K562 (cell line): ENCODE results near the gene TMED8. TPM values are rescaled to one million over a fixed set of nuclear protein-coding genes. Genes with fewer than 3 reads are reported as not detected.

ENCODE experiments used
- ATAC-seq: fragments of 200-7000 bp; cut with Tn5 transposase; 3 replicates; pipeline ENCODE4 v1.9.1; 2020; ENCODE audit warnings: moderate library complexity
- BruUV-seq: library from RNA; stranded (reverse); fragments of 400-500 nt; replicated peaks from 2 replicates; lab custom pipeline; 2021; lab: Mats Ljungman, UMichigan
- CTCF ChIA-PET: fragments of 300-600 bp; formaldehyde crosslinking; extraction: SDS; loops from one replicate; lab custom pipeline; 2021; ENCODE audit warnings: low intra/inter-chr PET ratio; lab: Yijun Ruan, JAX
- POLR2A ChIA-PET: fragments of 300-600, 350-650 bp; sonication (Branson Sonifier 250); formaldehyde crosslinking; extraction: SDS; loops from one replicate; lab custom pipeline; 2021; ENCODE audit warnings: antibody characterized with exemption, inconsistent platforms; lab: Yijun Ruan, JAX
- DNase-seq, 4 experiments: peaks; one replicate each; pipeline versions ENCODE4 v3.0.0 to v3.0.0-alpha.2; 2011 to 2018; ENCODE audit warnings: low spot score in 3 of 4, mixed read lengths in 3 of 4; ENCODE audit errors: extremely low read depth in 1 of 4
- FAIRE-seq: peaks from 2 replicates; lab custom pipeline; 2011; peaks lifted over from hg19 to GRCh38; lab: Jason Lieb, UNC
- H2AFZ ChIP-seq: 2 replicates; pipeline ENCODE4 v1.6.0; 2011; ENCODE audit warnings: low read depth, low read length, control low read depth, inconsistent platforms
- H3K27ac ChIP-seq: fragments of 200-600 bp; 3 replicates; pipeline ENCODE4 v1.8.0; 2011; ENCODE audit warnings: low read depth, mild to moderate bottlenecking, control low read depth, inconsistent platforms, low read length, moderate library complexity, mixed read lengths; ENCODE audit errors: extremely low read depth
- H3K27me3 ChIP-seq, 2 experiments: fragments of 300-600 bp in 1 of 2; 2 replicates in 1 of 2; 3 replicates in 1 of 2; pipeline versions ENCODE4 v1.6.0 to v1.8.0; 2011; ENCODE audit warnings: inconsistent platforms in 2 of 2, low read length in 2 of 2, mild to moderate bottlenecking in 1 of 2, mixed read lengths in 1 of 2, moderate library complexity in 1 of 2; ENCODE audit not compliant: control insufficient read depth in 2 of 2, insufficient read depth in 2 of 2
- H3K36me3 ChIP-seq: fragments of 300-600 bp; 3 replicates; pipeline ENCODE4 v1.8.0; 2011; ENCODE audit warnings: mild to moderate bottlenecking, low read length, inconsistent platforms; ENCODE audit not compliant: control insufficient read depth, insufficient read depth
- H3K4me1 ChIP-seq, 2 experiments: fragments of 200-600 bp in 1 of 2; replicated peaks in 1 of 2; 2 replicates in 1 of 2; 3 replicates in 1 of 2; pipeline versions ENCODE4 v1.5.1 to v1.8.0; 2011; ENCODE audit warnings: inconsistent platforms in 2 of 2, low read length in 2 of 2, mild to moderate bottlenecking in 1 of 2, mixed read lengths in 1 of 2, moderate library complexity in 1 of 2; ENCODE audit not compliant: control insufficient read depth in 2 of 2, insufficient read depth in 2 of 2
- H3K4me2 ChIP-seq: 2 replicates; pipeline ENCODE4 v1.6.1; 2011; ENCODE audit warnings: low read length, control low read depth, inconsistent platforms, mixed read lengths; ENCODE audit not compliant: insufficient read depth
- H3K4me3 ChIP-seq: fragments of 200-600 bp; sonication (generic), shearing (Covaris generic); 2 replicates; pipeline ENCODE4 v1.5.1; 2016; ENCODE audit warnings: control low read depth, inconsistent platforms
- H3K79me2 ChIP-seq: fragments of 200-600 bp; 3 replicates; pipeline ENCODE4 v1.8.0; 2011; ENCODE audit warnings: low read length, inconsistent platforms; ENCODE audit not compliant: control insufficient read depth, insufficient read depth
- H3K9ac ChIP-seq, 2 experiments: 2 replicates each; pipeline versions ENCODE4 v1.6.0 to v1.6.1; 2011; ENCODE audit warnings: low read depth in 2 of 2, low read length in 2 of 2, control low read depth in 1 of 2, inconsistent platforms in 1 of 2, mild to moderate bottlenecking in 1 of 2, mixed read lengths in 1 of 2; ENCODE audit not compliant: insufficient read depth in 1 of 2
- H3K9me1 ChIP-seq: one replicate; pipeline ENCODE4 v1.6.0; 2011; ENCODE audit warnings: inconsistent platforms, mild to moderate bottlenecking, low read length, moderate library complexity; ENCODE audit not compliant: control insufficient read depth, insufficient read depth
- H3K9me3 ChIP-seq: replicated peaks from 2 replicates; pipeline ENCODE4 v1.5.1; 2011; ENCODE audit warnings: low read depth, low read length, inconsistent platforms; ENCODE audit not compliant: control insufficient read depth, insufficient read depth
- H4K20me1 ChIP-seq: replicated peaks from 2 replicates; pipeline ENCODE4 v1.6.1; 2011; ENCODE audit warnings: low read length, inconsistent platforms, mixed read lengths; ENCODE audit not compliant: control insufficient read depth, insufficient read depth
- ASH1L ChIP-seq: fragments of 450-650 bp; IDR thresholded peaks from 2 replicates; pipeline ENCODE4 v1.6.1; 2018; ENCODE audit warnings: borderline replicate concordance, mild to moderate bottlenecking, low read depth; ENCODE audit not compliant: partially characterized antibody
- FOXM1 ChIP-seq, 2 experiments: fragments of 450-650 bp in 1 of 2; sonication (generic) in 1 of 2; formaldehyde crosslinking in 1 of 2; IDR thresholded peaks; 2 replicates each; pipeline versions ENCODE4 v1.6.1 to v1.9.0; 2017 to 2022; ENCODE audit warnings: low read depth in 2 of 2, mild to moderate bottlenecking in 2 of 2, missing genetic modification reagents in 1 of 2, moderate library complexity in 1 of 2
- HNRNPLL ChIP-seq: fragments of 200-400 bp; formaldehyde crosslinking; IDR thresholded peaks from 2 replicates; pipeline ENCODE4 v1.6.1; 2017; ENCODE audit warnings: low read length, low read depth, mild to moderate bottlenecking; ENCODE audit not compliant: poor library complexity, severe bottlenecking
- ILF3 ChIP-seq: fragments of 450-650 bp; IDR thresholded peaks from 2 replicates; pipeline ENCODE4 v1.6.1; 2018; ENCODE audit warnings: antibody characterized with exemption, mild to moderate bottlenecking, moderate library complexity, borderline replicate concordance
- KLF6 ChIP-seq: fragments of 250-450 bp; sonication (Bioruptor Pico); IDR thresholded peaks from 2 replicates; pipeline ENCODE4 v1.4.0; 2020; ENCODE audit warnings: mild to moderate bottlenecking, moderate library complexity, borderline replicate concordance
- MAX ChIP-seq: sonication (generic); formaldehyde crosslinking; IDR thresholded peaks from 2 replicates; pipeline ENCODE4 v1.9.0; 2022; ENCODE audit warnings: mild to moderate bottlenecking, missing genetic modification reagents
- NR2F6 ChIP-seq: fragments of 450-650 bp; formaldehyde crosslinking; IDR thresholded peaks from 2 replicates; pipeline ENCODE4 v1.4.0; 2020; ENCODE audit warnings: mild to moderate bottlenecking
- RBBP5 ChIP-seq: fragments of 200-600 bp; sonication (generic); IDR thresholded peaks from 2 replicates; pipeline ENCODE4 v1.6.1; 2012; ENCODE audit warnings: borderline replicate concordance, mild to moderate bottlenecking, low read length, control low read depth, inconsistent platforms; ENCODE audit not compliant: insufficient read depth, poor library complexity, severe bottlenecking
- TBL1XR1 ChIP-seq, 2 experiments: IDR thresholded peaks; 2 replicates each; pipeline ENCODE4 v1.6.1; 2012; ENCODE audit warnings: improper control_type of control experiment in 2 of 2, low read length in 2 of 2, mild to moderate bottlenecking in 1 of 2
- USF1 ChIP-seq: sonication (generic); formaldehyde crosslinking; IDR thresholded peaks from 2 replicates; pipeline ENCODE4 v1.9.0; 2022; ENCODE audit warnings: mild to moderate bottlenecking, missing genetic modification reagents
- ZC3H11A ChIP-seq: IDR thresholded peaks from 2 replicates; pipeline ENCODE4 v1.6.1; 2012; ENCODE audit warnings: low read depth, low read length, improper control_type of control experiment
- ZNF280A ChIP-seq: fragments of 450-650 bp; IDR thresholded peaks from 2 replicates; pipeline ENCODE4 v1.6.1; 2018; ENCODE audit warnings: mild to moderate bottlenecking, low read depth; ENCODE audit not compliant: partially characterized antibody
- ZNF511 ChIP-seq: sonication (generic); formaldehyde crosslinking; IDR thresholded peaks from 2 replicates; pipeline ENCODE4 v1.8.0; 2022; ENCODE audit warnings: mild to moderate bottlenecking, missing genetic modification reagents
- WGBS: fragments of 100-300 bp; shearing (Covaris generic); methylation state at CpG from one replicate; pipeline ENCODE4 v1.1.6; 2016; ENCODE audit warnings: low coverage, mixed read lengths; ENCODE audit not compliant: insufficient coverage; ENCODE audit errors: missing lambda C conversion rate; 5-methylcytosine and 5-hydroxymethylcytosine counted together
- in situ Hi-C: fragments of 300-500 bp; cut with MboI; formaldehyde crosslinking; loops from 4 replicates; pipeline ENCODE4 v1.15.0; 2018; ENCODE audit warnings: inconsistent platforms, mixed read lengths
- intact Hi-C: fragments of 100-400 bp; cut with micrococcal nuclease; formaldehyde crosslinking; loops from 2 replicates; pipeline ENCODE4 v1.14.2; 2022
- polyA plus RNA-seq, 8 experiments: library from polyadenylated mRNA; depleted of rRNA in 4 of 8; stranded (reverse) in 5 of 8; unstranded in 3 of 8; fragments of >200 nt; fragmentation: Nextera tagmentation in 2 of 8; fragmentation: Illumina TruSeq in 1 of 8; extraction: Ambion mirVana in 2 of 8; extraction: Trizol in 1 of 8; gene quantifications; 2 replicates each; pipeline versions ENCODE4 v1.2.1 to v1.2.3, GENCODE V29; 2011 to 2014; ENCODE audit warnings: inconsistent platforms in 1 of 8, missing spikeins in 1 of 8
- total RNA-seq, 7 experiments: library from RNA; depleted of rRNA in 6 of 7; stranded (reverse); fragments of >200 nt in 6 of 7; fragmentation: Illumina TruSeq in 2 of 7; extraction: Trizol in 2 of 7; gene quantifications; 2 replicates each; pipeline versions ENCODE4 v1.2.1 to v1.2.3, GENCODE V29; 2011 to 2021; ENCODE audit warnings: low replicate concordance in 1 of 7

Gene TMED8
- total and polyA plus RNA-seq, 9 of the 15 experiments (the other 6 are each of a cell fraction or from before 2014, with no cell fraction given): 3.3 to 17.4 (median 12.0) TPM

- Histone ChIP-seq H3K27ac (no peak overlapping the region), H3K4me1 (peaks cover 6 to 8% of the 10 kb centered on the region in 2 experiments; a peak in 4 of 5 replicates), H3K36me3 (no peaks in the 10 kb centered on the region), H4K20me1 (no peaks in the 10 kb centered on the region), H3K27me3 (no peaks in the 10 kb centered on the region), H3K79me2 (peaks cover 30% of the 10 kb centered on the region), H3K9me1 (no peaks in the 10 kb centered on the region), H2AFZ (no peak overlapping the region), H3K9me3 (no peaks in the 10 kb centered on the region), H3K4me3 (no peak overlapping the region), H3K9ac (no peak overlapping the region), H3K4me2 (no peak overlapping the region)
- TF ChIP-seq ZNF511 (CRISPR knock-in tag) (no peak), NR2F6 (CRISPR knock-in tag) (no peak), HNRNPLL (no peak), ASH1L (no peak), KLF6 (no peak), ZC3H11A (no peak), ILF3 (no peak), RBBP5 (no peak), USF1 (CRISPR knock-in tag) (no peak), ZNF280A (no peak), TBL1XR1 (IDR thresholded peaks at IDR 0.05; ENCODE audit: low read length in 2 of 2) (no peak), MAX (CRISPR knock-in tag) (no peak), FOXM1 (IDR thresholded peaks at IDR 0.05; ENCODE audit: low read depth) (no peak), FOXM1 (CRISPR knock-in tag; IDR thresholded peaks at IDR 0.05; ENCODE audit: low read depth) (no peak)
- POLR2A ChIA-PET: no interaction called here
- no TSS peak for BruUV-seq
- in situ Hi-C loops (no loop called here), intact Hi-C loops (loop anchor here (5.0 kb wide), 1 partner anchor 56 kb away; the partner anchor contains the start of genes GSTZ1 and POMT2)
- DNase-seq (no peak), FAIRE-seq (no peak), ATAC-seq (no peak)
- WGBS: 53% methylated on average over 6 of the region's 6 CpGs
- CTCF ChIA-PET: no interaction called here
These were observed 1.8 kb upstream of the TMED8 start for GRCh38 chr14:77378701-77379100.
